GM18511 (cell line): ENCODE measurements around the gene KRT83.
A peak's percentile ranks its signal among the peaks of the same experiment; 100 is the strongest.
"Not testable (repeated sequence)": the region's sequence is repeated elsewhere in the genome, so short reads cannot be mapped to it uniquely, and the experiment has no call there.

Experiments used
- ATAC-seq: cut with Tn5 transposase; IDR thresholded peaks from one replicate; pipeline ENCODE4 v1.9.1; 2021; ENCODE audit warnings: mild to moderate bottlenecking, moderate library complexity; ENCODE audit not compliant: unreplicated experiment

KRT83 gene

DNA sequence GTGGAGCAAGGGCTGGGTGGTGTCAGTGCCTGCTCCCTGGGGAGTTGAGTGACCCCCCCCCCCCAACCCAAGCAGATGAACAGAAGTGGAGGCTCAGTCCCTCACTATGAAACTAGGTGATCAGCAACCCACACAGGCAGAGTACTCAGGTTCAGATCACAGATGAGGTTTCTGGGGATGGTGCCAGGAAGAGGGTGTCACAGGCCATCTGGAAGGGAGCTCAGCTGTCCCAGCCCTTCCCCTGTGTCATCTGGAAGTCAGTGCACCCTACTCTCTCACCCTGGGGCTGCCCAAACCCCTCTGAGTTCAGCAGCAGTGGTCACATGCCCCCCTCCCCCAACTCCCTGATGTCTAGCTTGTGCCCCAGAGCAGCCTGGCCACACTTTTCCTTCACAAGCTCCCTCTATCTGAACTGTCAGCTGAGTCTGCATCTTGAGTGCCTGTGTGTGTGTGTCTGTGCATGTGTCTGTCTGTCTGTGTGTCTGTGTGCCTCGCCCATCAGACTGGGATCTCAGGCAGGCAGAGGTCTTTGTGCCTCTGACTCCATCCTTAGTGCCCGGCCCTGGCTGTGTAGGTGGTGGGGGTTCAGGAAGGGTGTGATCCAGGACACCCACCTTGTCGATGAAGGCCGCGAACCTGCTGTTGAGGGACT lies 30.6 kb downstream of the KRT83 start:
- not testable (repeated sequence) for ATAC-seq

DNA sequence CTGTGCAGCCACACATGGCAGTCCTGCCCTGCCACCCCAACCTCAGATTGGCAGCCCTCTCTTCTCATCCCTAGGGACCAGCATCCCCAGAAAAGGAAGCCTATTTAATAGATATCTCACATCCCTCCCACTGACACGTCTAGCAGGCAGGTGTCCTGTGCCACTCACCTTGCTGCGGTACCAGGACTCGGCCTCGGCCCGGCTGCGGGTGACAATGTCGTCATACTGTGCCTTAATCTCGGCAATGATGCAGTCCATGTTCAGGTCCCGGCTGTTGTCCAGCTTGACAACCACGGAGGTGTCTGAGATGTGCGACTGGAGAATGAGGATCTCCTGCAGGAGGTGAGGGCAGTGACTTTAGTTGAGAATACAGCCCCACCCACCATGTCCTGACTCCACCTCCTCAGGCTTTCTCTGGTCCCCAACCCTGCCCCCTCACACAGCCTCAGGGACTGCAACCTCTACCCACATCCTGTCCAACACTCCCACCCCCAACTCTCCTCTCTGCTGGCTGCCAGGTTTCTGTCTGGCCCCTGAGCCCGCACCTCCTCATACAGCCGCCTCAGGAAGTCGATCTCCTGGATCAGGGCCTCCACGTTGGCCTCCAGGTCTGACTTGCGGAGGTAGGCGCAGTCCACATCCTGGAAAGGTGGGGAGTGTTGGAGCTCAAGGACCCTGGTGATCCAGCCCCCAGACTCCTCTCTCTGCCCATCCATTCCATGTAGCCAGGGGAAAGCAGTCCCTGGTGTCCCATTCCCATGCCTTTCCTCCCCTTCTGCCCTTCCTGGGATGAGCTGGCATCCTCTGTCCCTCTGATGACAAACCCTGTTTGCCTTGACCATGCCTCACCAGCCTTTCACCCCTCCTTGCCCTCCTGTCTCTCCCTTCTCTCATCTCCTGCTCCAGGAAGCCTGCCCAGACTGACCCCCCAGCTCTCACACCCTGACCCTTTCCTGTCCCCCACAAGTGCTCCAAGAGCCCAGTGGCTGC lies 33.1 kb downstream of the KRT83 start:
- peak; percentile 97 for ATAC-seq

DNA sequence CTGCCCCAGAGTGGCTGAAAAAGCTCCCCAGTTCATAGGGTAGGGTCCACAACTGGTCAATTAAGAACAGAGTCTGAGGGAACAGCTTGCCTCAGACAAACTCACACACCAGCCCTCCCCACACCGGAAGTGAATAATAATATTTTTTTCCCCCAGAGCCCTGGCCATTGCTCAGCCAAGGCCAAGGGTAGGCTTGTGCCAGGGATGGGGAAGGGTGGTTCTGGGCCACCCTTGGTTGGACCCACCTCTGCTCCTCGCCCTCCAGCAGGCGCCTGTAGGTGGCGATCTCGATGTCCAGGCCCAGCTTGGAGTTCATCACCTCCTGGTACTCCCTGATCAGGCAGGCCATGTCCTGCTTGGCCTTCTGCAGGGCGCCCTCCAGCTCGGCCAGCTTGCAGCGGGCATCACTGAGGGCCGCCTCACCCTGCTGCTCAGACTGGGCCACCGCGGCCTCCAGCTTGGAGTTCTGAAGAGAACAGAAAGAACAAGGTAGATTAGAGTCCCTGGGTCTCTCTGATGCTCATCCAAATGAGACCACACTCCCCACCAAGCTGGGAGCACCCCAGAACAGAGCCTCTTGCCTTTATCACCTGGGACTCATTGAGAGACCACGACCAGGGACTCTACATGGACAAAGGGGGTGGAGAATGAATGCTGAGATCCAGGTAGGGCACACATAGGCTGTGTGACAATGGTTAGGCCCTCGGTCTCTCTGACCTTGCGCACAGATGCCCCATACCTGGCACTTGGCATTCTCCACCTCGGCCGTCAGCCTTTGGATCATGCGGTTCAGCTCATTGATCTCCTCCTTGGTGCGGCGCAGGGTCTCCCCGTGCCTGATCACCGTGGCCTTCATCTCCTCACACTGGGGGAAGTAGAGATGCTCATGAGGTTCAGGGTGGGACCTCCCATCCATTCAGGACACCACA lies 34.1 kb downstream of the KRT83 start:
- not testable (repeated sequence) for ATAC-seq

DNA sequence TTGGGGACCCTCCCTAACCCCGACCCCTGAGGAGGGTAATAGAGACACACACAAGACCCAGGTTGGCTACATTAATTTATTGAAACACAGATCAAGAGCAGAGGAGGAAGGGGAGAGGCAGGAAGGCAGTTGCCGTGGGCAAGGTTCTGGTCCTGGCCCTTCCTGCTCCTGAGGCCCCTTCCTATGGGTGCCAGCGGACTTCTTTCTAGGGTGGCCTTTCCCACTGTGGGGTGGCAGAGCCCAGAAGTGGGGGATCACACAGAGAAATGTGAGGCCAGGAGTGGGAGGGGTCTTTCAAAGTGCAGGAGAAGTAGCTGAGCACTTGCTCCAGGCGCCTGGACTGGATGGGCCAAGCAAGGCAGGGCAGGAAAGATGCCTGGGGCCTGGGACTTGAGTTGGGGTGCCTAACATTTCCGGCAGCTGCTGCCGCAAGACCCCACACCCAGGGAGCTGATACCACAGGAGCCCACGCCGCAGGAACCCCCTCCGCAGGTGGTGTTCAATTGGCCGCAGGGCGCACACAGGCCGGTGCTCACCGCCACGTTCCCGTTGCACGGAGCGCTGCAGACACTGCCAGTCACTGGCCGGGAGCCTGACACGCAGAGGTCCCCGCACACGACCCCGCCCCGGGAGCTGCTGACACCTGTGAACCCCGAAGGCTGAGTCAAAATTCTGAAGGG lies 35.2 kb downstream of the KRT83 start:
- ATAC-seq, result no peak

DNA sequence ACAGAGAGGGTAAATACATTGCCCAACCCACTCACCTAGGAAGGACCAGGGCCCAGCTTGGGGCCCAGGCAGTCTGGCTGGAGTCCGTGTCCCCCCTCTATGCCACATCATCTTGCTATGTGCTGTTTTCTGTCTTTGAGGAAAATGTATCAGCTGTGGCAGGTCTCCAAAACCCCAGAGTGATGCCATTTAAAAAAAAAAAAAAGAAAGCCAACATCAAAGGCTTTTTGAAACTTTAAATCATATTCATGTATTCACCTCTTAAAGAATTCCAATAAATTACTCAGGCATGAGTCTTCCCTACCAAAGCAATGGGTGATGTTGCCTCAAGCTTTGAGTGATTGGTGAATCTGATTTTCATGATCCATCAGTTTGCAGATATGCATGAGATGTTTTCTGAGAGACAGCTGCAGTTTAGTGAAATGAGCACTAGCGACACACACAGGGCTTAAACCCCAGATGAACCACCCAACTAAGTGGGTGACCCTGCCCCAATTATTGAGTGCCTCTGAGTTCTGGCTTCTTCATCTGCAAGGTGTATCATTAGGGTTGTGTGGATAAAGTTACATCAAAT lies 35.9 kb downstream of the KRT83 start:
- ATAC-seq, result no peak

DNA sequence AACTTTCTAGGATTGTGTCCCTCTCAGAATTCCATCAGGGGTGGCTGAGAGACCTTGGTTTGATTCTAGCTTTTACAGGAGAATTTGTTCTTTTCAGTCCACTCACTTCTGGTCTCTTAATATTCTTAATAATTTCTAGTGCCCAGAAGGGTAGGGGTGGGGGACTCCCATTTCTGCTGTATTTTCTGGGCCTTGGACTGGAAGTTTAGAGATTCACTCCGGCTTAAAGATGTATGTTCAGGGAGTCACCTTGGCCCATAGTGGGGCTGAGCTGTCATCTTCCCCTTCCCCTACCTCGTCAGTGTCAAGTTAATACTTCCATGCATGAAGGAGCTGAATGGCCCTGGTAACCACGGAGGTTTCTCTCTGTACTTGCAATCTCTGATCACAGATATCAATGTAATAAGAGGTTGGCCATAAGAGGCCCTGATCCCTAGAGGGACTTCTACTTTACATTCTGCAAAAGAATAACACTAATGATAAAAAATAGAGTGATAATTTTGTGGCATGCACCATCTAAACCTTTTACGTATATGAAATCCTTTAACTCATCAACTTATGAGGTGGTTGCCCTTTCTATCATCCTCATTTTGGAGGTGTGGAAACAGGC lies 36.5 kb downstream of the KRT83 start:
- ATAC-seq, result no peak

DNA sequence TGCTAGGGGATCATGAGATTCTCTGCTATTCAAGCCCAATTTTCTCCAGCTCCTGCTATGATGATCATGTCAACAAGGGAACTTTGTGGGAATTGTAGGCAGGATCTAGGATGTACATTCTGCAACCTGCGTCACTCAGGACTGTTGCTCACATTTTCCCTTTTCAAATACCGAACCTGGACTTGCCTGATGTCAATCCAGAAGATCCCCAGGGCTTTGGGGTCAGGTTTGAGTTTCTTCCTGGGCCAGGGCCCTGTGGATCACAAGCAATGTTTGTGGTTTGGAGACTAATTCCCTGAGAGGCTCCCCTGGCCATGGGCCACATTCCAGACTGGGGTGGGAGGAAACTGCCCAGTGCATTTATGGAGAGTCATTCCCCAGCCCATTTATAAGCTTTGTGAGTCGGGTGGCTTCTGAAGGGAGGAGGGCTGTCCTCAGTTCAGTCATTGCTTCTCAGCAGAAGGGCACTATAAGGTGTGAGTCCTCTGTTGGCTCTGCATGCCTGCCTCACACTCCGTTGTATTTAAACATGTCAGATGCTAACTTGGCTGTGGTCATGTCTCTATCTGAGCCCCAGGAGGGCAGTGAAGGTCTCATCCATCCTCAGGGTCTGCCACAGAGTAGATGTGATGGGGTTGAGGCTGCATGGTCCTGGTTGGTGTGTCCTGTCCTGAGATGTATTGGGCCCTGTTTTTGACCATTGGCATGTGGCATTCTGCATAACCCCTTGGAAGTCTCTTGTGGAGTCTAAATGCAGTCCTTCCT lies 40.2 kb downstream of the KRT83 start:
- ATAC-seq, result no peak

DNA sequence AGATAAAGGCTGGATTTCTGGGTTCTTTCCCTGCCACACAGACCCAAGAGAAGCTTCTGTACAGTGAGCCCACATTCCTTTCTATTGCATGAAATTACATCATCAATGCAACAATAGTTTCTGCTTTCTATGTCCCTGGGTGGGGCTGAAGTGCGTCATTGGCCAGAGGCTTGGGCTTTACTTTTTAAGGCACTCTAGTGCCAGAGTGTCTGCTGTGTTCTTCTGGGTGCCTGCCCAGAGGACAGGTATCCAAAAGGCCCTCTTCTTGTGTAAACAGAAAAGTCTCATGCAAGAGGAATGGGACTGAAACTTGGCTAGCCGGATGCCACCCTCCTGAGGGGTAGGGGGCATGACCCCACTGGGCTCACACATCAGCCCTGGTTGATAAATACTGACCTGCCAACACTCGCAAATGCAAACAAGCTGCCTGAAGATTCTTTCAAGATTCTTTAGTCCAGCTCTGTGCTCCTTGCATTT lies 40.8 kb downstream of the KRT83 start:
- no peak for ATAC-seq

DNA sequence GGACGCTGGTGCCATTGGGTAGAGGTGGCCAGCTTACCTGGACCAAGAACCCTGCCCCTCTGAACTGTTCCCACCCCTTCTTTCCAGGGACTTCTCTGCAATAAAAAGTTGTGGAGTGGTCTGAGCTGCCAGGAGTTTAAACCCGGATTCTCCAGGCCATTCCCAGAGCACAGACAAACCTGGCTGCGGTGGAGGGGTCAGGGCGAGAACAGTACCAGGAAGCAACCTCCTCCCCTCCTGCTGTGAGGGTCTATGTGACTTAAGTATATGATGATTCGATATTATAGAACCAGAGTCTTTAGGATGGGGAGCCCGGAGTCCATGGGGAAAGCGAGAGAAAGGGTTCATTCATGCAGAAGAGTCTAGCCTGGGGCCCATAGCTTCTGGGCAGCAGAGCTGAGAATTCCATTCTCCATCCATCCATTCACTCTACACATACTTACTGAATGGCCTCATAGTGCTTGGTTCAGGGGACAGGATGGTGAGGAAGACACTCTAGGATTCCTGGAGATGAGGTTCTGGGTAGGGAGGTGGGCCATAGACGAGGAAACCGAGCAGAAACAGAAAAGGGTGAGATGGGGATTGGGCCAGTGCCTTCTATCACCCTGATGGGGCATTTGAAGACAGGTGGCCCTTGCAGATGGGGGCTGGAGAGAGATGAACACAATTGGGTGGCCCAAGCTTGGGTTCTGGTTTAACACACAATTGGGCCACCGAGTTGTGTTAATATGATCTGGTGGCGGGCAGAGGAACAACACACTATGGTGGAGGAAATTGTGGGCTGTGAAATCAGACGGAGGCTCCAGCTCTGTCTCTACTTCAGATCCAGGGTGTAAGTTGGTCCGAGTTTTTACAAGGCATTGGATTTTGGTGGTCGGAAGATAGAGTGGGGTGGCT lies 41.5 kb downstream of the KRT83 start:
- no peak for ATAC-seq

DNA sequence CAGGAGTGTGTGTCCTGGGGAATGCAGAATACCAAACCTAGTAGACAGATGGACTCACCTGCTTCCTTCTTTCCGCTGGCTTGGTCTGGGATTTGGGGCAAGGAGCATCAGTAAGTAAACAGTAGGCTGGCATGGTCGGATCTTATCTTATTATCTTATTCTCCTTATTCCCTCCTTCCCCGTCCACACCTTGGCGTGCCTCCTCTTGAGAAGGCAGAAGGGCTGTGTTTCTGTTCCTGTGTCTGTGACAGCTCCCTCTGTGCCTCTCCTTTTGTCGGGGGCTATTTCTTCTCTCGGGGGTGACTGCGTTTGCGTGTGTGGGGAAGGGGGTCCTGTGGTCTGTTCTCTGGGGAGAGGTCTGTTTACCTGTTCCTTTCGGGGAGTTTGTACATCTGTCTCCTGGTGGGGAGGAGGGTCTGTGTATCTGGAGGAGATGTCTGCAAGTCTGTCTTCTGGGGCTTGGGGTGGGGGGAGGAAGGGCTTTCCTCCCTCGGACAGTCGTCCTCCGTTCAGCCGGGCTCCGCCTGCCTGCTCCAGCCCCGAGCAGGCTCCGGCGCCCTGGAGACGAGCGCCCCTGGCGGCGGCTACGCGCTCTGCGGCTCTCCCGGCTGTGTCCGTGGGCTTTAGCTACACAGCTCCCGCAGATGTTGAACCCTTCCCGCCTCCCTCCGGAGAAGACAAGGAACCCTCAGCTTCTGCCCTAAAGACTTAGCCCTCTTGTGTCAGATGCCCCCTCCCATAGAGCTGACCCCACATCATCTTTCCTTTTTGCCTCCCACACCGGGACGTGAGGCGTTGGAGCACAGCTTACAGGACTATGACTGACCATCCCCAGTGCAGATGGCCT lies 42.4 kb downstream of the KRT83 start:
- peak; percentile 70 for ATAC-seq

DNA sequence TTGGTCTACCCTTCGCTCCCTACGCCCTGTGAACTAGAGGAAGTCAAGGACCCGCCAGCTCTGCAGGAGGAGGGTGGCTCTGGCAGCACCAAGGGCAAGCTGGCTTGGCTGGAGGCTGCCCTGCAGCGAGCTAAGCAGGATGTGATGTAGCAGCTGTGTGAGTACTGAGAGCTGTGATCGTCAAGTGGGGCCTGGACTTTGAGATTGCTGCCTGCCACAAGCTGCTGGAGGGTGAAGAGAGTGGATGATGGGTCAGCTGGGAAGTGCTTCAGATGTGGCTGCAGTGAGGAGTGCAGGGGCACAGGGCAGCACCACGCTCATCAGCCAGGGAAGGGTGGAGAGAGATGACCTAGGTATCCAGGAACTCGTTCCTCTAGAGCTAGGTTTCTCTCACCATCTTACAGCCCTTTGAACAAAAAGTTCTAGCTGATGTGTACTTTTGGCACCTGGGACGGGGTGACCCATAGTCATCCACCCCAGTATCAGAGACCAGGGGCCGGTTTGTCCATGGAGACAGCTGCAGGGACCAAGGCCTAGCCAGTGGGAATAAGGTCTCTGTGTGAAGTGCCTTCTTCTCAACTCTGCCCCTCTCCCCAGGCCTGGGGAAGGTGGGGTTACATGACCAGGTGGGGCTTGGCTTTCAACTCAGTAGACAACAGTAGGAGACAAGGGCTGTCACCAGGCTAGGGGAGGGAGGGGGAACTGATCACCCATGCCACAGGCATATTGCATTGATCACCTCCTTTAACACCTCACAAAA lies 43.5 kb downstream of the KRT83 start:
- no peak for ATAC-seq

DNA sequence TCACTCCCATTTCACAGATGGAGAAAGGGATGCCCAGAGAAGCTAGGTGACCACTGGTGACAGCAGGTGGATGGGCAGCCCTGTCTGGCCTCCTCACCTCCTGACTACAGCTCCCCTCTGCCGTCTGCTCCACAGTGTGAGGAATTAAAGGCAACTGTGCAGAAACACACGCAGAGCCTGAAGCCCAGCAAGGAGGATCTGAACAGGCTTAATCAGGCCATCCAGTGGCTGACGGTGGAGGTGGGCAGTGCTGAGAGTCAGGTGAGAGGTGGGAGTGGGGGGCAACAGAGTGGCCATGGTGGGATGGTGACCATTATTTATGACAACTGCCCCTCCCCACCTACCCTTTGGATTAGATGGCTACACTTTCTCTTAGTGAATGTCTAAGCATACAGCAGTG lies 45.5 kb downstream of the KRT83 start:
- ATAC-seq, result no peak

DNA sequence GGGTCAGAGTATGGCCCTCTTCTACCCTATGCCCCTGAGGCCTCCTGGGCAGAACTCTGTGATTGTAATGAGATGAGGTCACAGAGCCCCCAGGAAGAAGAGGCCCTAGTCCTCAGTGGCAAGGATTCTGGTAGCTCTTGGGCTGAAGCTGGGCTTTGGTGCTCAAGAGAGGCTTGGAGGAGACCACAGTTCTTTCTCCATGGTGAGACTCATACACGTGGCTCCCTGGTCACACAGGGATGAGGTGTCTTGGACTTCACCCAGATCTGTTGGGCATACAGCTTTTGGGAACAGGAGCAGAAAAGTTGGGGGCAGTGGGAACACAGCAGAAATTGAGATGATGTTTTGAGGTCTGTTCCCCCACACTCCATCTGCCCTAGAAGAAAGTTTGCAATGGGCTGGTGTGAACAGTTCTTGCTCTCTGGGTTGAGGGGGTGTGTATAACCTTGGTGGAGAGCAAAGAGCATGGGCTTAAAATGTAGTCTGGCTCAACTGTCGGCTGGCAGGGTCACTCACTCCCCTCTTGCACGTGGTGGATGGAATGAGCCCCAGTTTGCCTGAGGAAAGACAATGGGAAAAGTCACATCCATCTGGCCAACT lies 46.6 kb downstream of the KRT83 start, which contains the start of gene KRT86:
Gene KRT86 (plus strand): TSS at position 125 of the 600 bp plus-strand sequence. CDS start 27,272 bp downstream, outside the sequence.
- no peak for ATAC-seq

DNA sequence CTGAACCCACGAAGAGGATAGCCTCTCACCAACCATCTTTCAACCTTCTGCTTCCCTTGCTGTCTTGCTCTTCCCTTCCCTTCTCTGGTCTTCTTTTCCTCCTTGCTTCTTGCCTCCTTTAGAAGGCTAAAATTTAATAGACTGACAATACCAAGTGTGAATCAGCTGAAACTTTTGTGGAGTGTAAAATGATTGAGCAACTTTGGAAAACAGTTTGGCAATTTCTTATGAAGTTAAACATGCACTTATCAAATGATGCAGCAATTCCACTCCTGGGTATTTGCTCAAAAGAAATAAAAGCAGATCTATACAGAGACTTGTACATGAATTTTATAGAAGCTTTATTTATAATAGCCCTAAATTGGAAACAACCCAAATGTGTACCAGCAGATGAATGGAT lies 50.0 kb downstream of the KRT83 start:
- no peak for ATAC-seq

DNA sequence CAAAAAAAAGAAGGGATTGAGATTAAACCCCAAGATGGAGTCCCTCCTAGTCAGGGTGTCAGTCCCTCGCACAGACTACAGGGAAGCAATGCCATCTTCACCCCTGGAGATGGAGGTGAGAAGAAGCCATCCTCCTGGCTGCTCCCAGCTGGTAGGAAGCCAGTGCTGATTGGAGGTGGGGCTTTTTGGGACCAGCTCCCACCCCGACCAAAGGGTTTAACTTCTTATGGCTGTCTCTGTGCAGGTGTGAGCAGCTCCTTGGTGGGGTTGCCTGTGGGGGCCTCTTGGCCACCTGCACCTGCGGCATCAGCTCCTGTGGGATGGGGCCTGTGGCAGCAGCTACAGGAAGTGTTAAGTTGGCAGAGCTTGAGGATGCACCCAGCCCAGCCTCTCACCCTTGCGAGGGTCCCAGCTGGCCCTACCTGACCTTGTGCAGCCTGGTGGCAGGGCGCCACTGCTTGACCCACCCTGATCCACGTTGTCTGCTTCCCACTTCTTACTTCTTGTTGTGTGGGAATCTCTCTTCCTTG lies 50.6 kb downstream of the KRT83 start:
- no peak for ATAC-seq
